Kidney epithelial cell (primary cell): ENCODE data around the gene TP73. TPM values are rescaled to one million over a fixed set of nuclear protein-coding genes. Genes with fewer than 3 reads are reported as not detected.

ENCODE experiments used
- DNase-seq: peaks from one replicate; pipeline ENCODE4 v3.0.0-alpha.2; 2010; ENCODE audit warnings: low read depth
- H3K27me3 ChIP-seq: 2 replicates; pipeline ENCODE4 v1.6.0; 2011; ENCODE audit warnings: low read length; ENCODE audit not compliant: control insufficient read depth, insufficient read depth
- H3K36me3 ChIP-seq: 2 replicates; pipeline ENCODE4 v1.5.1; 2011; ENCODE audit warnings: low read length; ENCODE audit not compliant: control insufficient read depth, insufficient read depth
- H3K4me3 ChIP-seq: 2 replicates; pipeline ENCODE4 v1.5.1; 2011; ENCODE audit warnings: low read depth, mild to moderate bottlenecking, control low read depth, low read length
- CTCF ChIP-seq: IDR thresholded peaks from 2 replicates; pipeline ENCODE4 v1.5.1; 2011; ENCODE audit warnings: mild to moderate bottlenecking, moderate library complexity, low read length, control low read depth, inconsistent platforms; ENCODE audit not compliant: insufficient read depth, poor library complexity, severe bottlenecking
- total RNA-seq: library from RNA; depleted of rRNA; stranded (reverse); fragments of >200 nt; gene quantifications from 2 replicates; pipeline ENCODE4 v1.2.3, GENCODE V29; 2015

Gene TP73
- total RNA-seq, 1 donor from 2014 or later = 0.04 TPM

DNA sequence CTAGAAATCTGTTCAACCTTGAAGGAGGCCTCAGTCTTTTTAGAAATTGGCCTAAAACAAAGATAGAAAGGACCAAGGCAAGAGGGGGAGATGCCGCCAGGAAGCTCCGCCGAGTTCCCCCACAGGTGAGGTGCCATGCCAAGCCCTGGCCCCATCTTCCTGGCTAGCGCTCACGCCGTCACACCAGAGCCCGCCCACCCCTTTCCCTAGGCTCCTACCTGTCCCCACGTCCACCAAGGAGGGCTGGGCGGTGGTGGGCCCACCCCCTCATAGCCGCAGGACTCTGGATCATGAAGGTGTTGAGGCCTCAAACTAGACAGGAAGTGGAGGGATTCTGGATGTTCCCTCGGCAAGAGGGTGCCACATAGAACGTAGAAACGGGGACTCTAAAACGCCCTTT is 84.4 kb downstream of the TP73 start:
- TF ChIP-seq CTCF = no peak
- no peaks in the 10 kb centered on the region for H3K36me3 ChIP-seq
- no peak for DNase-seq
- peaks cover 12% of the 10 kb centered on the region for H3K27me3 ChIP-seq
- no peak overlapping the region for H3K4me3 ChIP-seq

- H3K4me3 ChIP-seq = no peak overlapping the region
- no peaks in the 10 kb centered on the region for H3K27me3 ChIP-seq
- no peak for DNase-seq
- no peak for TF ChIP-seq CTCF
- no peaks in the 10 kb centered on the region for H3K36me3 ChIP-seq
Observed at GRCh38 chr1:3738943-3739342, 86.6 kb downstream of the TP73 start.

- TF ChIP-seq CTCF = no peak
- Histone ChIP-seq H3K36me3 (no peaks in the 10 kb centered on the region), H3K27me3 (no peaks in the 10 kb centered on the region), H3K4me3 (no peak overlapping the region)
- DNase-seq = no peak
Observed at GRCh38 chr1:3740042-3740441, 87.7 kb downstream of the TP73 start.

DNA sequence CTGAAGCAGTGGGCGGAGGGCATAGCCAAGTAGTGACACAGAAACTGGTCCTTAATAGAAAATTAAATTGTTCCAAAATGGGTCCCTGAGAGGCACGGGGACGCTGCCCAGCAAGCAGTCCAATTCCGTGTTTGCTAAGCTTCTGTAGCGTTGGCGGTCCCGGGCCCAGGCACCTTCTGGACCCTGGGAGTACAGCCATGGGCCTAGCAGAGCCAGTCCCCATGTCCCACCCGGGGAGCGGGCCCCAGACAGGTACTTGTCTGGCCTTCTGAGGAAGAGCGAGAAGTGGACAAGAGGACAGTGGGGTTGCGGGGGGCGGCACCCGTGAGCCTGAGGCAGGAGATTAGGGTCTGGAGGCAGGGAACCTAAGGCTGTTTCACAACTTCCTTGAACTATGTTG is 88.4 kb downstream of the TP73 start:
- no peak for DNase-seq
- no peak overlapping the region for H3K4me3 ChIP-seq
- no peaks in the 10 kb centered on the region for H3K27me3 ChIP-seq
- H3K36me3 ChIP-seq = no peaks in the 10 kb centered on the region
- no peak for TF ChIP-seq CTCF

GRCh38 chr1:3741566-3742438 is 89.5 kb downstream of the TP73 start:
- no peak for DNase-seq
- TF ChIP-seq CTCF = no peak
- Histone ChIP-seq H3K27me3 (no peaks in the 10 kb centered on the region), H3K4me3 (no peak overlapping the region), H3K36me3 (no peaks in the 10 kb centered on the region)
